NCI-H2107 treated with DMSO at 0.1 percent for 48 hours (cell line): ENCODE results near the gene CACNA2D4.

ENCODE experiments used
- DNase-seq: peaks from one replicate; lab custom pipeline; 2025; ENCODE audit not compliant: unreplicated experiment; lab: John Stamatoyannopoulos, UW

CACNA2D4 gene

DNA sequence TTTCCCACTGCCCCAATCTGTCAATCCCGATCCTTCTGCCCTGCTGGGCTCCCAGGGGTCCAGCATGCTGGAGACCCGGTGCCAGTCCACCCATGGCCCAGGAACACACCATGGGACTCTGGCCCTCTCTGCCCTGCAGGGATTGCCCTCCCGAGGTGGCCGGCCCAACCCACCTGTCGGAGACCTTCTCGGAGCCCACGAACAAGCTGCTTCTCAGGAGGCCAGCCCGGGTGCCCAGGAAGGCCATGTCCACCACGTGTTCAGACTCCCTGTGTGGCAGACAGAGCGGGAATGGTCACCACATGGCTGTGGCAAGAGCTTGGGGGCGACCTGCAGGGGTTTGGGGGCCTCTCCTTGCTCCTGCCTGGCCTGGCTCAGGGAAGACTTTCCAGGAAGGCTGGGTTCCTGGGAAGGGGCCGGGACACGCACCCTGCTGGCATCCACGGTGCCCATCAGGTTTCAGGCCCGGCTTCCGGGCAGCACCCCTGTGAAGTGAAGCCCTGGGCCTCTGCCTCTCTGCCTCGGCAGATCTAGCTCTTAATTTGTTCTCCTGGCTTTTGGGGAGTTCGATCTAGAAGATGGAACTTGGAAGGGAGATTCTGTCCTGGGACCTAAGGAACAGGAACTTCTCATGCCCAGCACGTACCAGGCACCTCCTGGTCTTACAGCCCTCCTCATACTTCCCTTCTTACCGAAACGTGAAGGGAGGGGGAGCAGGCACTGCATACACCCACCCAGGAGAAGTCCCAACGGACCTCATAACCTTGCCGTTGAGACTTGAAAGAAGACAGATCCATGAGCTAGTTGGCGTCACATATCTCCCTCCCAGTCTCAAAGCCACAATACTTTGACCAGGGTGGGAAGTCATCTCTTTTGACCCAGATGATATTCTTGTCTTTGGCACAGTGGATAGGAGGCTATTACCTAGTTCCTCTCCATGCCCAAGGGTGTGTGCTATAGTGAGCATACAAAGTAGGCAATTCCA lies 71.7 kb downstream of the CACNA2D4 start:
- DNase-seq = no peak

DNA sequence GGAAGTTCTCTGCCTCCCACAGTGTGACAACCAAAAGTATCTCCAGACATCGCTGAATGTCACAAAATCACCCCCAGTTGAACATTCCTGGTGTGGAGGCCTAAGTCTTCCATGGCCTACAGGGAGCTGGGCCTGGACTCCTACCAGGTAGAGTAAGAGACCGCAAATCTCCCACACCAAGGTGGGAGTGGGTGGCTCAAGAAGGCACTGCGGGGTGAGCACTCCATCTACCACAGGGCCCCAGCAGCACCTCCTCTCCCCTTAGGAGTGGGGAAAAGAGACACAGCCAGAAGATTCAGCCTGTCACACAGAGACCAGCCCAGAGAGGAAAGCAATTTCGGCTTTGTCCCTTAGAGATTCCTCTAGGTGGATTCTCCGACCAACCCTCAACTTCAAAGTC lies 72.6 kb downstream of the CACNA2D4 start:
- DNase-seq = no peak

DNA sequence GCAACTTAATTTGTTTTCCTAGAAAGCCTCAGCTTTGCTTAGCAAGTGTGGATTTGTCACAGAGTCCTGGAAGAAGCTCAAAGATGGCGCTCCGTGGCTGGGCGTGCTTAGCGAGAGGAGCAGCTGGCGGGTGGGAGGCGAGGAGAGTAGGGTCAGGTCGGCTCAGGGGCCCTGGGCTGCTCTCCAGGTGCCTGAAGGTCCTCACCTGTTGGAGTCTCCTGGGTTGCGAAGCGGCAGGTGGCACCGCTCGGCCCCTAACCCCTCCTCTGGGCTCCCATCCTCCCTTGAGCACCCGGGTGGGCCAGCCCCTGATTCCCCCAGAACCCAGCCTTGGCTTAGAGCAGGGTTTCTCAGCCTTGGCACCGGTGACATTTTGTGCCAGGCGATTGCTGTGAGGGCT lies 73.0 kb downstream of the CACNA2D4 start:
- DNase-seq = no peak

DNA sequence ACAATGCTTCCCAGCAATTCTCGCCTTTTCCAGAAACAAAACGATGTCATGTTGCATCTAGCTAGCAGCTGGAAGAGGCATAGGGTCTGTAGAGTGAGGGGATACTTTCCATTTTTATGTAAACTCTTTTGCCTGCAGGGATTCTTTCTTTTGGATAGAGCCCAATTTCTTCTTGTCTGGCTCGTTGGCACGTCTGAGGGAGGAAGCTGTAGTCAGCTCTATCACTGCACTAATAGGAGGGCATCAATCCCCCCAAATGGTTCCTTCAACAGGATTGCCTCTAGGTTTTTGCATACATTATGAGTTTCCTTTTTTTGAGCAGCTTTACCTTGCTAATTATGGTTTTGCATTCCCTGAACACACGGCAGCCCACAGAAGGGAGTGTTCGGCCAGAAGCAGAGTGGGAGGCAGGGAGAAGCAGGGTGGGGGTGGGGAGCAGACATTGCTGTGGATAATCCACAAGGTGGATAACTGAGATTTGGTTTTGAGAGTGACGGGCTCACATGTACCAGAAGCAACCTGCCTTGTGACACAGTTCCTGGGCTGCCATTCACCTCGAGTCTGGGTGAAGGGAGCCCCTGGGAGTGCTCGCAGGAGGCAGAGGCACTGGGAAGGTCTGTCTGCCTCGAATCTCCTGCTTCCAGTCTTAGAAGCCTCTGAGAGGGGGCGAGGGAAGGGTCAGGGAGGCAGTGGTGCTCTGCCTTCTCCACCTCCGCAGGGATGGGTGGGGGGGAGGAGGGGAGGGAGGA lies 73.6 kb downstream of the CACNA2D4 start:
- no peak for DNase-seq

DNA sequence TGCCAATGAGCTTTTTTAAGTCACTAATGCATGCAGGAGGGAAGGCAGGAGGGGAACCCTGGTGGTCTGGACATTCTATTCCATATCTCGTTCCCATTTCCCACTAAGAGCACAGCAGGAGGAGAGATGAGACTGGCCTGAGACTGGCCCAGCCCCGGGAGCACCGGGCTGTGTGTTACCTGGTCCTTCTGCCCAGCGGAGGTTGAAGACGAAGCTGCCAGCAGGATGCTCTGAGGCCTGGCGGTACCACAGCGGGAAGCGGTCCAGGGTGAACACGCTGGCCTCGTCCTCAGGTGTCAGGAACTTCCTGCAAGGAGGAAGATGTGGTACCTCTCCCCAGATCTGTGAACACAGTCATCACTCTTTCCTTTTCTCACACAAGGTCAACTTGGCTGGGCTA lies 74.2 kb downstream of the CACNA2D4 start:
- DNase-seq = no peak

DNA sequence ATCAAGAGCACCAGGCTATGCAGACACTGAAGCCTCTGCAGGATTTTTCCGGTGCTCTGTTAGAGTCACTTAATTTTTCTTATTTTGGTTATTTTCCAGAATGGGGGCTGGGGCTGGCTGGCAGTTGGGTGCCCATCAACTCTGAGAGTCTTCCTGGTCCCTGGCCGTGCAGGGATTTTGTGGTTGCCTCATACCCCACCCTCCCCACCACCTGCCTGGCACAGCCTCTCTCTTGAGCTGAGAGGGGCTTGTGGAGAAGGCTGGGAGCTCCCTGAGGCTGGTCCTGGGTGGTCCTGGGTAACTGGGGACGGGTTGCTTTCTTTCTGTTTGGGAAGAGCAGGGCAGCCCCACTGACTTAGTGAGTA lies 74.8 kb downstream of the CACNA2D4 start:
- DNase-seq = no peak

DNA sequence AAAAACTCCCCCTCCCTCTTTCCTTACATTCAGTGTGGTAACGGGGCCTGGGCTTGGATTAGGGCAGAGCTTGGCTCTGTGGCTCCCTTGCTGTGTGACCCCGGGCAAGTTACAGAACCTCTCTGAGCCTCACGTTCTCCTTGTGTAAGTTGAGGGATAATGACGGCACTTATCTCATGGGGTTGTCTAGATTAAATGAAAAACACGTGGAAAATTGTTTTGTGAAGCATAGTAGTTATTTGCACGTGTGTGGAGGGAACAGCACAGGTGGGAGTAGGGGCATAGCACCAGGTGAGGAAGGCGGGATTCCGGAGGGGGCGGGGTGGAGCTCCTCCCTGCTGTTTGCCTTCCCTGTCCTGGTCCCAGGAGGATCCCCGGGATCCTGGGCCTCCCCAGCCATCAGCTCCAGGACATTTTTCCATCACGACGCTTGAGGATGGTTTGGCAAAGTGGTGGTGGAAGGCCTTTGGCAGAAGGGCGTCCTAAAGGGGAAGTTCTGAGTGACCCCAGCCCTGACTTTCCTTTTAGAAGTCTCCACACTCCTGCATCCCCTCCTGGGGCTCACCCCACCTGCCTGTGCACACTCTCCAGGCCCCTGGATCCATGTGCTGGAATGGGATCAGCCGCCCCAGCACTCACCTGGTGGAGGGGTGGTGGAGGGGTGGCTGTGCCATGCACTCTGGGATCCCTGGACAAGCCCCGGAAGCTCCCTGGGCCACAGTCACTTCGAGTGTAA lies 75.4 kb downstream of the CACNA2D4 start:
- DNase-seq = no peak

DNA sequence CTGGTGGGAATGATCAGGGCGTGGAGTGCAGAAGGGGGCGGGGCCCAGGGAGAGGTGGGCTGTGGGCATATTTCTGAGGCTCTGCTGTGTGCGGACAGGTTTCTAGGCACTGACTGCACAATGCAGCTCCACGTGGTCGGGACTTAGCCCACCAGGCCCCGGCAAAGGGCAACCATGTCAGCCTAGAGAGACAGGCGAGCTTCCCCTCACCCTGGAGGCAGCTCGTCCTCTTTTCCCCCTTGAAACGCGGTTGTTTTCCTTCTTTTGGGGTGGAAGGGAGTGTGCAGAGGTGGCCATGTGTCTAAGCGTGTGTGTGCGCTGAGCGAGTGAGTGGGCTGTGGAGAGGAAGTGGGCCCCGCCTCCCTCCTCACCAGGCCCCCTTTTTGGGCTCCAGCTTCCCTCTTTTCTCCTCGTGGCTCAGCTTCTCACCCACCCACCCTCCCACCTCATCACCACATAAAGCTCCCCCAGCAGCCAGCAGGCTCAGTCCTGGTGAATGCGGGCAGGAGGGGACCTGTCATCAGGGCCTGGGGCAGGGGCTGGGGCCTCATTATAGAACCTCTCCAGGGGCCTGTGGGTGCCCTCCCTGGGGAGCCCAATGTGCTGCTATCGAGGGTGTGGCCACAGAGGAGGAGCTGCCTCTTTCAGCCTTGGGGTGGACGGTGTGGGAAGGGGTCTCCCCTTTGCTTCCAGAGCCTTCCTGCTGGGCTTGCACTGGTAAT lies 76.1 kb downstream of the CACNA2D4 start:
- DNase-seq = no peak

DNA sequence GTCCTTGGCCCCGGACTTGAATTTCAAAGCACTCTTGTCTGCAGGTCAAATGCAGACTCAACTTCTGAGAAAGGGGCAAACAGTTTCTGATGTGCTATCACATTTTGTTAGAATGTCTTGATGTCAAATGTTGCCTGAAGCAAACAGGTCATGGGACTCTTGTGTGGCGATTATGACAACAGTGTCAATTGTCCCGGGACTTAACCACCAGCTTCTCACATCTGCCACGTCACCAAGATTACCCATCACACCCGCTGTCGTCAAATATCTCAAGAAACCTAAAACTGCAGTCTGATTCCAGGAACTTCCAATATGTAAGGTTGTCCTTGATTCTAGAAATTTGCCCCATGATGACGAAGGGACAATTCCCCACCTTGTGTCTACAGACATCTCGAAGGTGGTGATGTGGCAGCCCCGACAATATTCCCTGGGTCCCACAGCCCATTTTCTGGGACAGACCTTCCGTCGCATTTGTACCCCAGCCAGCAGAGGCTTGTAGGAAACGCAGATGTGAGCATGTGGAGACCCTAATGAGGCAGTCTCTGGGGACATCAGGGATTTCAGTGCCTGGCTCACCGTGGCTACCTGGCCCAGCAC lies 76.8 kb downstream of the CACNA2D4 start:
- DNase-seq = no peak

DNA sequence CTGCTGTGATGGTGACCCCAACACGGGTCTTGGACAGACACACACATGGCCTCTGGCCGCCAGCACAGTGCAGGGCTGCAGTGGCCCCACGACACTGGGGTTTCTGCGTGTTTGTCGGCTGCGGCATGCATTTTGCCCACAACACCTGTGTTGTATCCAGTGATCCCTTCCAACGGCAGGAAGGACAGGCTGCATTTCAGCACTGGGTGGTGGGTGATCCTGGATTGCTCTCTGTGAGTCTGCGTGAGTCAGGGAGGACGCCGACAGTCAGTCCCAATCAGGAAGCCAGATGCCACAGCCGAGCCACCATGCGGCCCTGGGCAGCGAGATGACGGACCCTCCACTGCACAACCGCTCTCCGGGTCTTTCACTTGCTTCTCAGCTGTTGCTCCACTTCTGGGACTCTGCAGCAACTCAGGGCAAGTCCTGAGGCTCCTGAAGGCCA lies 77.4 kb downstream of the CACNA2D4 start:
- DNase-seq = no peak

DNA sequence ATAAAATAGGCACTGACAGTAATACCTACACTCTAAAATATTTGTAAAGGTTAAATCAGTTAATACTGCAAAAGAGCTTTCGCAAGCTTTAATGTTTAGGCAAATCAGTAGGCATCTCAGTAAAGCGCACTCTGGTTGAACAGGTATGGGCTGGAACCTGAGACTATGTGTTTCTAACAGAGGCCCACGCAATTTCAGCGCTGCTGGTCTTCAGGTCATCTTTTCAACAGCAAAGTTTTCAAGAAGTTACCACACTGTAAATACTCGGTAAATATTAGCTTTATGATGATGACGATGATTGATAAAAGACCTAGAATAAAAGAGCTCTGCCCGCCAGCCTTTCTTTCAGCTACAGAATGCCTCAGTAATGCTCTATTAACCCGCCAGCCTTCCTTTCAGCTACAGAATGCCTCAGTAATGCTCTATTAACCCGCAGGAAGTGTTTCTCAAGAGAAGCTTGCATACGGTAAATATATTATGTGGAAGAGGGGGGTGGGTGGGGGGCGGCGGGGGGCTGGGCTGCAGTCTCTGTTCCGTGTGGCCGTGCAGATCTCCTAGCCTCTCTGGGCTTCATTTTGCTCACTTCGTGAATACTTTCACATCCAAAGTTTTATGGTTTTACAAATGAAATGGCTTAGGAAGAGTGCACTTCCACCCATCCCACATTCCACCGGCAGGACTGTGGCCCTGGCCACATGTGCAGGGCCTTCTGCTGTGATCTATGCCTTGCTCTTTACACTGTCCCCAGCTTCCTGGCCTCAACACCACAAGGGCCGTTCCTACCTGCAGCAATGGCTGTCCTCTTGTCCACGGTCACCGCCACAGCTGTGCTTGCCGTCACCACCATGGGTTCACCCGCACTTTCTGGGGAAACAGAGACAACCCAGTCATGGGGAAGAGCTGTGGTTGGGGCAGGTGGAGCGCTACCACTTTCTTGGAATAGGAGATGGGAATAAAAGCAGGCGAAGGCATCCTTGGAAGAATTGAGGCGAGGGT lies 78.2 kb downstream of the CACNA2D4 start:
- DNase-seq = peak; percentile 22

DNA sequence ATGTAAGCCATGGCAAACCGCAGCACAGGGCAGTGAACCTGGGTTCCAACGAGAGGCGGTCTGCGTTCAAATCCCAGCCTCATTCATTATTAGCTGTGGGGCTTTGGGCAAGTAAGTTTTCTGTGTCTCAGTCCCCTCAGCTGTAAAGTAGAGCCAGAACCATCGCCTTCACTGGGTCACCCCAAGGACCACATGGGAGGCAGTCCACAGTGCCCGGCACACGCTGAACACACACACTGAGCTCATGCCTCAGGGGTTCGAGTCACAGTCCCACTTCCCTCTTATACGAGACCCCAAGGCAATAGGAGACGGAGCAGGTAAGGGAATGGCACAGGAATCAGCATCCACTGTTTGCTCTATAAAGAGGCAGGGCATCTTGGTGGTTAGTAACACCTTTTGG lies 79.0 kb downstream of the CACNA2D4 start:
- no peak for DNase-seq

DNA sequence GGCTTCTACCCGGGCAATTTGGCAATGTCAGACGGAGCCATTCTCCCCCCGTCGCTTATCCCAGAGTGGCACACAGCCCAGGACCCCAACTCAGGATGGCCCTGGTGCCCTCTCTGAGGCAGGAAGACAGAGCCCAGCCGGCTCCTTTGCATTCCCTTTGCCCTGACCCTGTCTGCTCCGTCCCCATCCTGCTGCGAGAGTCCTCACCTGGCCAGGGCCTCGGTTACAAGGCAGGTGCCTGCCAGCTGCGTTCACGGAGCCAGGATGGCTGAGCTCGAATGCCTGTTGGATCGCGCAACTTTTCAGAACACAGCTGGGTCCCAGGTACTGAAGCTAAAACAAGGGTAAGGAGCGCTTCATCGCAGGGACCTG lies 79.5 kb downstream of the CACNA2D4 start:
- no peak for DNase-seq

DNA sequence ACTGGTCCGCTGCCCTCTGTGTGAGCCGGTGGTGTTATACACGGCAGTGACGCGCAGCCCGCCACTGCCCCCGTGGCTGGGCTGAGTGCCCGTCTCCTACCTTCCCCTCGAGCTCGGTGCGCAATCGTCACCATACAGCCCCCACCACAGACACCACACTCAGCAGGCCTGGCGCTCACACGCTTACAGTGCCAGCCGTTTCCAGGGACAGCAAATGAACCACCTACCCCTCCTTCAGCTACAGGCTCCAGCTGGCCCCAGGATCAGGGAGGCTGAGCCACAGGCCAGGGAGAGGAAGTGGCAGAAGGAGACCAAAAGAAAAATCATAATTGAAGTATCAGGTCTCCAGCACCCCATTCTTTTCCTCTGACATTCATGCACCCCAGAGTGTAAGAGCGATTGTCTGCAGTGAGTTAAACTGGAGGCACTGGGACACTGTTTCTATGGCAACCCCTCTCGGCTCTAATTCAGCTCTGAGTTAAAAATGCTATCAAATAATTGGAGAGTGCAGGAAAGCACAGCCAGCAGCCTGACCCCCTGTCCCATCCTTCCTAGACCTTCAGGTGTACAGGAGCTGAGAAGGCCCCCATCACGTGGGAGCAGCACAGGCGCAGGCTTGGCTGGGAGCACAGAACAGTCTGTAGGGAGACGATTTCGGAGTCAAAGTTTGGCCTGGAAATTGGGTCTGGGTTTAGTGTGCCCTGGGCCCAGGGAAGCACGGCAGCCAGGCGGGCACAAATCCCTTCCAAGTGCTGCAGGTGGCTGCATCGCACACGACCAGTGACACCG lies 80.1 kb downstream of the CACNA2D4 start:
- DNase-seq = peak; percentile 33

DNA sequence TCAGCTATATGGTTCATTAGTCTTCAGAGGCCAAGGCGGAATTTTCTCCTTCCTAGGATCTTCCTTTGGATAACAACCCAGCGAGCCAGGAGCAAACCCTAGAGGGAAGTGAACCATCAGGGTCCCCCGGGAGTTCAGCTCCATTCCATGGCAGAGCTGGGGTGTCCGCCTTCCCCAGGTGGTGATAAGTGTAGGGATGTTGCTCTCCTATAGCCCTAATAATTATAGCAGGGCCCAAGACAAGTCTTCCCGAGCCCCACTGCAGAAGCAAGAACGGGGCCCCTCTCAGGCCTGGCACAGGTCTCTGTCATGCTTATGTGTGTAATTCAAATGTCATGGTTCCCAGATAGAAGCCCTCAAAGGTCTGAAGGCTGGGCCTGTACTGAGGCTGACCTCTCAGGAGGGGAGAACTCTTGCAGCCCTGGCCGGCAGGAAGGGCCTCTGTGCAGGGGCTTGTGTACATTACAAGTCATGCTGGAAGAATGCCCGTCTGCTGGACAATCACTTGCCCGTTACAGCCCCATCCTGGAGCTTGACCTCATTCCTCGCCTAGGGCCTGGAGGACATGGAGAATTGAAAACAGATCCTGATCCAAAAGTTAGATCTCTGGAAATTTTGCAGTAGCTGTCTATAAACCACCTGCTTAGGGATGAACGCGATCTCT lies 80.8 kb downstream of the CACNA2D4 start:
- DNase-seq = no peak

DNA sequence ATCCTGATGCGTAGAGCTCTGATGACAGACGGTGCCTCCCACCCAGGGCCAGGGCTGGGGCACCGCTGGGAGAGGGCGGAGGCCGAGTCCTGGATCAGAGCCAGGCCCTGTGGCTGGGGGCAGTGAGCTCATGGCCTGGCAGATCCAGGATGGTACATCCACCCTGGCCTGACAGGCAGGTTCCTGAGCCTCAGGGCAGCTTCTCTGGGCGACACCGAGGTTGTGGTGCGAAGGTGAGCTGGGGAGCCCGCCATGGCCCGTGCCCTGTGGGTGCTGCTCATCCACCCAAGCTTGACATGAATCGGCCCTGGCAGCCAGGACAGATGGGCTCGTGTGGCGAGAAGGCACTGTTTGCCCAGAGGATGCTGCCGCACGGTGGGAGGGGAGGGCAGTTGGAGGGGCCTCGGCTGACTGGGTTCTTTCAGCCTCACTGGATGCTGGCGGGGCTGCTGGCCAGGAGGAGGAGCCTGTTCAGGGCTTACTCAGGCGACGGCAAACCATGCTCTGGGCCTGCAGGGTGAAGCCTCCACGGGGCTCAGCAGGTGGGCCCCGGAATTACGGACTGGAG lies 81.5 kb downstream of the CACNA2D4 start:
- DNase-seq = no peak

DNA sequence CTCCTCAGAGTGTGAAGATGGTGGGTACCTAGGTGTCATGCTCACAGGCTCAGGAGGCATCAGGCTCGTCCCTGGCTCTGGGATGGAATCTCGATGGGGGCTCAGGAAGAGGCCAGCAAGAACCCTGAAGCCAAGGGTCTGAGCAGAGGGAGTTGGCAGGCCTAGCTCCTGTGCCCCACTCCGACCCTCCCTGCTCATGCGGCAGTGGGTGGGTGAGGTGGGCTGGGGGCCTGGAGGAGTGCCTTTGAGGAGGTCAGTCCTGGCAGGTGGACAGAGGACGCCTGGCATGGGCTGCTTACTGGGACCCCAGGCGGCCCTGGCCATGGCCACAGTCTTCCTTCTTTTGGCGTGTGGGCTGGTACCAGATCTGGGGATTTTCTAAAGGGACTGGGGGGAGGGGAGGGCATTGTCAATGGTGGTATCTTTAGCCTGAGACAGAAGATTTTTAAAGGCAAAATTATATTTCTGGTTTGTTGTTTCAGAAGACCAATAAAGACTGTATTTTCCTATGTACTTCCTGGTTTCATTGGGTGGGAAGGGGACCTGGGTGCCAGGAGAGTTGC lies 82.1 kb downstream of the CACNA2D4 start:
- DNase-seq = no peak
